Muscle of arm (tissue), 12 donors: ENCODE data around the gene GDPD5. TPM values are rescaled to one million over a fixed set of nuclear protein-coding genes. Genes with fewer than 3 reads are reported as not detected.

Experiments
- DNase-seq: peaks from one replicate; pipeline ENCODE4 v3.0.0-alpha.2; 2013
- polyA plus RNA-seq, 12 donors: library from polyadenylated mRNA; unstranded; fragments of 120-200 nt; gene quantifications; one replicate each; pipeline ENCODE4 v1.2.1, GENCODE V29; 2013; ENCODE audit not compliant: insufficient read length in 12 of 12

The GDPD5 gene
- polyA plus RNA-seq, 12 donors, result 11.2 to 24.9 (median 20.3) TPM; not detected in 1

- DNase-seq, result no peak
These were observed 33.4 kb downstream of the GDPD5 start for GRCh38 chr11:75492181-75492820.

- DNase-seq, result no peak
These were observed 34.3 kb downstream of the GDPD5 start for GRCh38 chr11:75491465-75491864.

DNA sequence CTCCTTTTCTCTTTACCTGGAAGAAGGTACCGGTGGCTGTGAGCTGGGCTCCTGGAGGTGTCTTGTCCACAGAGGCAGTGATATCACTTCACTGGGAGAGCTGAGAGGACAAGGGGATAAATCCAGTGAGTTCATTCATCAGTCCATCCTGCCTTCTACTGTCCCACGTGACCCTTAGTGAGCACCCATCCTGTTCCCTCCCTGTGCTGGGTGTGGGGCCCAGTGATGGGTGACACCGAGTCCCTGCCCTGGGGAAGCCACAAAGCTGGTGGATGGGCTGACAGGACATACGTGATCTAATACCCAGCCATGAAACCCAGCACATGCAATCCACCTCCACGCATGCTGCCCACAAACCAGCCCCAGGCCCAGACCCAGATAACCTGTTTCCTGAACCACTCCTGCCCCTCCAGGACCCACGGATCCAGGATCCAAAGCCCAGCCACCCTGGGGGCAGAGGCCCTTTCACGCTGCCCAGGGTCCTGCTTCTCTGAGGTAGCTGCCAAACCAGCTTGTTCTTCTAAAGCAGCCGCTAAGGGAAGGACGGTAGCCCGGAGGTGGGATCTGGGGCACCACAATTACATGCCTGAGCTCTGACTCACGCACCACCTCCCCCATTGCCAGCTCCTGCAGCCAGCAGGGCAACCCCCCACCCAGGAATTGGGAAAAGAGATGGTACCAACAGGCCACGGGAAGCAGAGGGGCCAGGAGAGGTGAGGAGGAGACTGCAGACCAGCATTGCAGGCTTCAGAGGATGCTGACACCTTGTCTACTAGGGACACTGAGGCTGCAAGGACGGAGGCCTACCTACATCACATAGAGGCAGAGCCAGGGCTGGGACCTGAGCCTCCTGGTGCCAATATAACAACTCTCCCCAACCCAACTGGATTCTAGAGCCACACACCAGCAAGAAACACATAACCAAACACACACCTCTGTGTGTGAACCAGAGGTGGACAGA is 35.2 kb downstream of the GDPD5 start:
- no peak for DNase-seq

GRCh38 chr11:75487365-75487764 is 38.4 kb downstream of the GDPD5 start:
- DNase-seq, result no peak

DNA sequence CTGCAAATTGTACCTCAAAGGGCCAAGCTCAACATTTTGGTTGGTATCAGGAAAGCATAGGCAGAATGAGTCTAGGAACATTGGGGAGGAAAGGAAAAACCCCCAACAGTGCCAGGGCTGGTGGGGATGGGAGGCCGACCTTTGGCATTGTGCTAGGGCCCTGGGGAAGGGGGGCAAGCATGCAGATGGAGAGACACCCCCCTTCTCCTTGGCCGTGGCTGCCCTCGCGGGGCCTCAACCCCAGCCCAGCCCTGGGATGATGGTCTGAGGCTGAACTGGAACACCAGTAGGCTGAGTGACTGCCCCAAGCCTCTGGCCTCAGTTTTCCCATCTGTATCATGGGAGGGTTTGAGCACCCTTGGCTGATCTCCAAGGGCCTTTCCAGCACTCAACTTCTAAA is 40.0 kb downstream of the GDPD5 start:
- DNase-seq, result no peak

DNA sequence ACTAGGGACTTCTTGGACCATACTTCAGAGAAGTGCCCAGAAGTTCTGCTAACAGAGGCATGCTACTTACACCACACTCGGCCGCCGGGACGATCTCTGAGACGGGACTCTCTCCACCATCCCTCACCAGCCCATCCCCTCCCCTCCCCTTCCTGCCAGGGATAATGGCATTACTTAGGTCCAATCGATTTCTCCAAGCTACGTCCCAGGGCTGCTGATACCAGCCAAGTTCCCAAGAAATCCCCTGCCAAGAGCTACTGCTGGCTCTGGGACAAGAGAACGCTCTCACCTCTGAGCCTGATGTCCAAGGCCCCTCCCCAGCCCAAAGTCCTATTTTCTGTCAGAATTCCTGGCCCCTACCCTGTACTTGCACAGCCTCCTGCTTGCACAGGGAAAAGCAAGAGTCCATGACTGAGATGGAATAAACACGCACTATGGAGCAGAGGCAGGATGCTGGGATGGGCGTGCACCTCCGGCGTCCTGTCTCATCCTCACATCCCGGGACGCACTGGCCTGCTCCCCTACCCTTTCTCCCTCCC is 42.7 kb downstream of the GDPD5 start:
- no peak for DNase-seq

- no peak for DNase-seq
These were observed 43.7 kb downstream of the GDPD5 start for GRCh38 chr11:75481922-75482606.

GRCh38 chr11:75481223-75481921 is 44.4 kb downstream of the GDPD5 start:
- no peak for DNase-seq

DNA sequence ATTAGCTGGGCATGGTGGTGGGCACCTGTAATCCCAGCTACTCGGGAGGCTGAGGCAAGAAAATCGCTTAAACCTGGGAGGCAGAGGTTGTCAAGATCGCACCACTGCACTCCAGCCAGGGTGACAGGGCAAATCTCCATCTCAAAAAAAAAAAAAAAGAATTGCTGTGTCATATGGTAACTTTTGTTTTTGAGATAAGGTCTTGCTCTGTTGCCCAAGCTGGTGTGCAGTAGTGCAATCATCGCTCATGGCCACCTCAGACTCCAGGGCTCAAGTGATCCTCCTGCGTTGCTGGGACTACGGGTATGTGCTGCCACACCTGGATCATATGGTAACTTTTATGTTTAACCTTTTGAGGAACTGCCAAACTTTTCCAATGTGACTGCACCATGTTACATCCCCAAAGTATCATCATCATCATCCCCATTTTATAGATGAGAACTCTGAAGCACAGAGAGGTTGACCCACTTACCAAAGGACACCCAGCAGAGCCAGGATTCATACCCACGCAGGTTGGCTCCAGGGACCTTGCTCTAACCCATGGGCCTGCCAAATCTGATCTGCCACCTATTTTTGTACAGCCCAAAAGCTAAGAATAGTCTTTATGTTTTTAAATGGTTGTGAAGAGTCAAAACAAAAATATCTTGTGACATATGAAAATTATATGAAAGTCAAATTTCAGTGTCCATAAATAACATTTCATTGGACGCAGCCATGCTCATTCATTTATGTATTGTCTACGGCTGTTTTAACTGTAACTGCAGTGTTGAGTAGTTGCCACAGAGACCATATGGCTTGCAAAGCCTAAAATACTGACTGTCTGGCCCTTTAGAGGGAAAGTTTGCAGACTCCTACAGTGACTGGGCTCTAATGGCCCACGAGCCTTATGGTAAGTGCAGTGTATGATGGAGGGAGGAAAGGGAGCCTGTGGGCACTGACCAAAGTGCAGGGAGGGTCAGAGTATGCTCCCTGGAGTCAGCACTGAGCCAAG is 45.3 kb downstream of the GDPD5 start:
- no peak for DNase-seq

DNA sequence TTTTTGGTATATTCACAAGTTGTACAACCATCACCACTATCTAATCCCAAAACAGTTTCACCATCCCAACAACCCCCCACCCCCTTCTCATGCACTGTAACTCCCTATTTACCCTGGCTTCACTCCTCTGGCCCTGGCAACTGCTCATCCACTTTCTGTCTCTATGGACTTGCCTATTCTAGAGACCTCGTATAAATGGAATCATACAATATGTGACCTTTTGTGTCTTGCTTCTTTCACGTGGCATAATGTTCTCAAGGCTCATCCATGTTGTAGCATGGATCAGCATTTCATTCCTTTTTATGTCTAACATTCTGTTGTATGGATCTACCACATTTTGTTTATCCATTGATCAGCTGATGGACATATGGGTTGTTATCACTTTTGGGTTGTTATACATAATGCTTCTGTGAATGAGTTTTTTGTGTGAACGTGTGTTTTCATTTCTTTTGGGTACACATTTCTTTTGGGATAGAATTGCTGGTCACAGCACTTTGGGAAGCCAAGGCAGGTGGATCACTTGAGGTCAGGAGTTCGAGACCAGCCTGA is 46.1 kb downstream of the GDPD5 start:
- DNase-seq, result no peak

DNA sequence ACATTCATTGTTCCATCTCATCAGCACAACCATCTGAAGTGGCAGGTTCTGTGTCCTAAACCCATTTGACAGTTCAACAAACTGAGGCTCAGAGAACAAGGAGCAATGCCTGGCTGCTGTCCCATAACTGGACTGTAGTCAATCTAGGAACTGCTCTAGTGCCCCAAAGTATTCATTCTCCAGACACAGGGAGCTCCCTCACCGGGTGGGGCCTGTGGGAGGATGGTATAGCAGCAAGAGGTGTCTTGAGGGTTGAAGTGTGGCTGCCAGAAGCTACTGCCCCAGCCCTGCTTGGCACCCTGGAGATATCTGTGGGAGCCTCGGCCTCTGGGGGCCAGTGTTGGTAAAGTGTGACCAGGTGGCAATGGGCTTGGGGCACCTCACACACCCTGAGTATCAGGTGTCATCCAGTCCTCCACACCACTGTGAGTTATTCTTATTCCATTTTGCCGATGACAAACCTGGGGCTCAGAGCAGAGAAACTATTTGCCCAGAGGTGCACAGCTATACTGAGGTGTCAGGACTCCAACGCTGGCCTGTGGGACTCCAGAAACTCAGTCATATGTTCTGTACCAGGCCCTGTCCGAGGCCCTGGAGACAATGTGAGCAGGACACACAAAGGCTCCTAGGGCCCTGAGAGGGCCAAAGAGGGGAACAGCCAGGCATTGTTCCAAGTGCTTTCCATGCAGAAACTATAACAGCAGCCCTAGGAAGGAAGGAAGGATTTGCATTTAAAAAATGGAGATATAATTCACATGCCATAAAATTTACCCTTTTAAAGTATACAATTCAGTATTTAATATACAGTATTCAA is 46.8 kb downstream of the GDPD5 start:
- DNase-seq, result no peak

GRCh38 chr11:75477614-75477935 is 48.2 kb downstream of the GDPD5 start:
- no peak for DNase-seq

GRCh38 chr11:75476739-75477613 is 48.8 kb downstream of the GDPD5 start:
- no peak for DNase-seq

DNA sequence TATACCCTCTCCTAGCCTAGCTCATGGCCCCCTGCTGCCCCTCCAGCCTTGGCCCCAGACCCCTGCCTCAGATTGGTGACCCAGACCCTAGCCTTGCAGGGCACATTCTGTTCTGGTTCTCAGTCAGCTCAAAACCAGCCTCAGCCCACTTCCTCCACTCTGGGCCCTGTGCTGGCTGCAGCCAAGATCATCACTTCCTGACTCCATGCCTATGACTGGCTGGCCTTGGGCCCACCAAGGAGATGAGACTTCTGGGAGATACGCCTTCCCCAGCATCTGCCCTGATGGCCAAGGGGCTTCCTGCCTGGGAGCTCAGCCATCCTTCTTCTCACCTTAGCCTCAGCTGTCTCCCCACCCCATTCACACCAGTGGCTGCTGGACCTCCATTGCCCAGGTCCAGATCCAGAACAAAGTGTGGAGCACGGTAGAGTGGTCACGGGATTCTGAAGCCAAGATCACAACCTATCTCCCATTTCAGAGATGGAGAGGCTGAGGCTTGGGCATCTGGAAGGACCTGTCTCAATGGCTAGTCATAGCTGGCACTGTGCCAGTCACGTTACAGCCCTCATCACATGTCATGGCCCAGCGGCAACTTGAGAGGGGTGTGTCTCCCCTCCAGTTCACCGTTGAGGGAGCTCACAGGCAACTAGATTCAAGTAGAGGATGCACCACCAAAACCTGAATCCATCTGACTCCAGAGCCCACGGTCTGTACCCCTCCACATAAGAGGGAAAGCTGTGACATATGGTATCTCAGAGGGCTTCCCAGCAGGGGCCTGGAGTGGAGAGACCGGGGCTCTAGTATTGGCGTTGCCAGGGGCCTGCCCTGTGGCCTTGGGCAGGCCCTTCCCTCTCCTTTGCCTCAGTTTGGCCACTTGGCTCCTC is 49.7 kb downstream of the GDPD5 start:
- no peak for DNase-seq

- peak; percentile 51 for DNase-seq
These were observed 50.6 kb downstream of the GDPD5 start for GRCh38 chr11:75474878-75475766.

DNA sequence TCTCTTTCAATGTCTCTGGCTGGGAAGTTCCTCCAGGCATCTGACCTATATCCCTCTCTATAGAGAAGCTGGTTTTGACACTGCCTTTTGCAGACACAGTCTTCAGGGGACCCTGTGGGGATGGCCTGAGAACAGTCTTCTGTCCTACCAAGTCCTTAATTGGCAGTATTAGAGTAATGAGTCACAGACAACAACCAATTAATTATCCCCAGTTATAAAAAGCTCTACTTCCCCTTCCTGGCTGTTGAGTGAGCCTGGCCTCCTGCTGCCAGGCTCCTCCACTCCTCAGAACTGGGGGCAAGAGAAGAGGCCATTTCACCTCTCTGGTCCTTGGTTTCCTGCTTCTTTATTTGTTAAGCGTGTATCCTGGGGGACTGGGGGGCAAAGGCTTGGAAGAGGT is 51.5 kb downstream of the GDPD5 start:
- DNase-seq, result no peak
